HEK293 (cell line): ENCODE results near the gene STARD3.

Experiments used
- CTCF ChIP-seq: fragments of 450-650 bp; formaldehyde crosslinking; IDR thresholded peaks from 2 replicates; pipeline ENCODE4 v1.5.1; 2016; ENCODE audit warnings: missing biosample characterization, missing genetic modification characterization
- TCF7L2 ChIP-seq: IDR thresholded peaks from 2 replicates; pipeline ENCODE4 v1.6.1; 2011; ENCODE audit warnings: low read depth, mild to moderate bottlenecking, inconsistent platforms, low read length, moderate library complexity, borderline replicate concordance
- ZBTB48 ChIP-seq: fragments of 450-650 bp; formaldehyde crosslinking; IDR thresholded peaks from 2 replicates; pipeline ENCODE4 v1.5.1; 2016; ENCODE audit warnings: missing biosample characterization, missing genetic modification characterization
- ZBTB6 ChIP-seq: fragments of 450-650 bp; formaldehyde crosslinking; IDR thresholded peaks from 2 replicates; pipeline ENCODE4 v1.5.1; 2017; ENCODE audit warnings: missing biosample characterization, missing genetic modification characterization
- ZNF140 ChIP-seq: fragments of 450-650 bp; formaldehyde crosslinking; IDR thresholded peaks from 2 replicates; pipeline ENCODE4 v1.5.1; 2016; ENCODE audit warnings: missing biosample characterization, missing genetic modification characterization
- ZNF324 ChIP-seq: fragments of 450-650 bp; formaldehyde crosslinking; IDR thresholded peaks from 2 replicates; pipeline ENCODE4 v1.5.1; 2016; ENCODE audit warnings: missing biosample characterization, missing genetic modification characterization
- ZNF416 ChIP-seq: fragments of 450-650 bp; formaldehyde crosslinking; IDR thresholded peaks from 2 replicates; pipeline ENCODE4 v1.5.1; 2016; ENCODE audit warnings: missing biosample characterization, missing genetic modification characterization
- ZNF530 ChIP-seq: fragments of 450-650 bp; formaldehyde crosslinking; IDR thresholded peaks from 2 replicates; pipeline ENCODE4 v1.5.1; 2016; ENCODE audit warnings: low read depth, missing biosample characterization, missing genetic modification characterization
- ZNF548 ChIP-seq: fragments of 450-650 bp; formaldehyde crosslinking; IDR thresholded peaks from 2 replicates; pipeline ENCODE4 v1.5.1; 2016; ENCODE audit warnings: missing biosample characterization, missing genetic modification characterization
- ZNF555 ChIP-seq: fragments of 450-650 bp; formaldehyde crosslinking; conservative IDR thresholded peaks from 2 replicates; pipeline ENCODE4 v1.5.1; 2017; ENCODE audit warnings: missing biosample characterization, mild to moderate bottlenecking, missing genetic modification characterization, inconsistent platforms
- ZNF580 ChIP-seq: fragments of 450-650 bp; formaldehyde crosslinking; IDR thresholded peaks from 2 replicates; pipeline ENCODE4 v1.5.1; 2016; ENCODE audit warnings: missing biosample characterization, missing genetic modification characterization
- ZNF626 ChIP-seq: fragments of 450-650 bp; sonication (Bioruptor Pico); formaldehyde crosslinking; IDR thresholded peaks from 2 replicates; pipeline ENCODE4 v1.5.1; 2018; ENCODE audit warnings: missing biosample characterization, missing genetic modification characterization, inconsistent platforms
- ZNF639 ChIP-seq: fragments of 450-650 bp; formaldehyde crosslinking; IDR thresholded peaks from 2 replicates; pipeline ENCODE4 v1.5.1; 2016; ENCODE audit warnings: missing biosample characterization, missing genetic modification characterization
- ZSCAN30 ChIP-seq: fragments of 450-650 bp; IDR thresholded peaks from 2 replicates; pipeline ENCODE4 v1.5.1; 2018; ENCODE audit warnings: missing biosample characterization, mild to moderate bottlenecking, missing genetic modification characterization, moderate library complexity

- no peak for TF ChIP-seq CTCF (tag by site-specific recombination)
- TF ChIP-seq ZSCAN30 (tag by site-specific recombination), result no peak
- no peak for TF ChIP-seq ZNF548 (tag by site-specific recombination)
- no peak for TF ChIP-seq ZNF639 (tag by site-specific recombination)
- no peak for TF ChIP-seq ZNF416
- no peak for TF ChIP-seq ZNF140 (tag by site-specific recombination)
- TF ChIP-seq ZNF324 (tag by site-specific recombination), result no peak
- no peak for TF ChIP-seq ZNF580
- TF ChIP-seq TCF7L2, result no peak
- no peak for TF ChIP-seq ZBTB48 (tag by site-specific recombination)
- TF ChIP-seq ZNF555 (tag by site-specific recombination), result no peak
- TF ChIP-seq ZNF626 (tag by site-specific recombination), result no peak
- TF ChIP-seq ZBTB6, result no peak
- no peak for TF ChIP-seq ZNF530 (tag by site-specific recombination)
Observed at GRCh38 chr17:39709319-39709997, 72.5 kb downstream of the STARD3 start.
